ENCODE measurements around the gene SEMA5B. TPM values are rescaled to one million over a fixed set of nuclear protein-coding genes. Genes with fewer than 3 reads are reported as not detected.

Gene SEMA5B
- total and polyA plus RNA-seq, 2 of the 4 experiments (the other 2 are of a cell fraction), result not detected

GRCh38 chr3:123076496-123077418, 49.2 kb upstream of the SEMA5B start:
- in situ Hi-C loops (cut with MboI; ENCODE audit: low sequenced_read_pairs), result no loop called here
- dilution Hi-C loops (cut with HindIII; ENCODE audit: low sequenced_read_pairs, unreplicated experiment), result no loop called here

More at GRCh38 chr3:123076496-123077418, 49.2 kb upstream of the SEMA5B start:
- Histone ChIP-seq H3K18ac (ENCODE audit: low read depth, low read length) (no peak overlapping the region), H2AK9ac (replicated peaks; ENCODE audit: low read depth, low read length, poor library complexity) (no peak overlapping the region), H4K20me1 (ENCODE audit: insufficient read depth, low read length) (peaks cover 87% of the 10 kb centered on the region), H3K27me3 (ENCODE audit: control insufficient read depth, insufficient read depth, low read length) (peaks cover 5% of the 10 kb centered on the region), H3K4me1 (ENCODE audit: control insufficient read depth, insufficient read depth, low read length) (peaks cover 7% of the 10 kb centered on the region), H3K14ac (replicated peaks; ENCODE audit: low read depth, low read length) (no peak overlapping the region), H4K5ac (ENCODE audit: low read depth, low read length) (no peak overlapping the region), H3K4me3 (ENCODE audit: insufficient read depth, low read depth, low read length) (no peak overlapping the region), H2BK5ac (ENCODE audit: low read depth, low read length, poor library complexity, severe bottlenecking) (no peak overlapping the region), H3K36me3 (ENCODE audit: control insufficient read depth, insufficient read depth, low read length) (no peaks in the 10 kb centered on the region), H4K91ac (ENCODE audit: insufficient read depth, low read depth, low read length) (no peak overlapping the region), H3K4me2 (ENCODE audit: low read depth, low read length) (no peak overlapping the region), H3K9me1 (ENCODE audit: insufficient read depth, low read length) (peaks cover 17% of the 10 kb centered on the region; the same call in 1 of the 2 replicates), H4K8ac (ENCODE audit: low read depth in 2 of 2, low read length in 2 of 2) (no peak overlapping the region), H2BK15ac (ENCODE audit: low read depth, low read length) (no peak overlapping the region), H3K23ac (ENCODE audit: low read depth, low read length) (no peak overlapping the region), H3K4ac (ENCODE audit: low read depth, low read length) (no peak overlapping the region), H2BK20ac (ENCODE audit: low read depth, low read length) (no peak overlapping the region), H2BK120ac (ENCODE audit: low read depth, low read length) (no peak overlapping the region), H3K27ac (ENCODE audit: insufficient read depth, low read length) (no peak overlapping the region), H3K79me1 (ENCODE audit: low read depth in 1 of 2, low read length in 2 of 2) (peaks cover 34 to 74% of the 10 kb centered on the region in 2 experiments), H3K9ac (ENCODE audit: low read depth, low read length) (no peak overlapping the region), H3K9me3 (ENCODE audit: control insufficient read depth, insufficient read depth, low read length) (no peaks in the 10 kb centered on the region), H2AK5ac (ENCODE audit: low read depth, low read length) (no peak overlapping the region), H2AFZ (replicated peaks; ENCODE audit: low read length, poor library complexity) (no peak overlapping the region), H3K56ac (ENCODE audit: extremely low read depth, insufficient read depth, low read length) (no peak overlapping the region)
- no peak for ATAC-seq (ENCODE audit: low read depth)
- TF ChIP-seq FOS (IDR thresholded peaks at IDR 0.05; ENCODE audit: low read depth, low read length), result no peak
- TF ChIP-seq, protein P1, sequence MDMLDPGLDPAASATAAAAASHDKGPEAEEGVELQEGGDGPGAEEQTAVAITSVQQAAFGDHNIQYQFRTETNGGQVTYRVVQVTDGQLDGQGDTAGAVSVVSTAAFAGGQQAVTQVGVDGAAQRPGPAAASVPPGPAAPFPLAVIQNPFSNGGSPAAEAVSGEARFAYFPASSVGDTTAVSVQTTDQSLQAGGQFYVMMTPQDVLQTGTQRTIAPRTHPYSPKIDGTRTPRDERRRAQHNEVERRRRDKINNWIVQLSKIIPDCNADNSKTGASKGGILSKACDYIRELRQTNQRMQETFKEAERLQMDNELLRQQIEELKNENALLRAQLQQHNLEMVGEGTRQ (IDR thresholded peaks at IDR 0.05; ENCODE audit: low read depth, low read length), result no peak
- no peak for TF ChIP-seq CHD1 (IDR thresholded peaks at IDR 0.05; ENCODE audit: low read depth, low read length)
- no peak for TF ChIP-seq CEBPB (IDR thresholded peaks at IDR 0.05; ENCODE audit: low read depth, low read length)
- TF ChIP-seq RCOR1 (IDR thresholded peaks at IDR 0.05; ENCODE audit: insufficient replicate concordance, low read length), result no peak
- TF ChIP-seq, protein P2, sequence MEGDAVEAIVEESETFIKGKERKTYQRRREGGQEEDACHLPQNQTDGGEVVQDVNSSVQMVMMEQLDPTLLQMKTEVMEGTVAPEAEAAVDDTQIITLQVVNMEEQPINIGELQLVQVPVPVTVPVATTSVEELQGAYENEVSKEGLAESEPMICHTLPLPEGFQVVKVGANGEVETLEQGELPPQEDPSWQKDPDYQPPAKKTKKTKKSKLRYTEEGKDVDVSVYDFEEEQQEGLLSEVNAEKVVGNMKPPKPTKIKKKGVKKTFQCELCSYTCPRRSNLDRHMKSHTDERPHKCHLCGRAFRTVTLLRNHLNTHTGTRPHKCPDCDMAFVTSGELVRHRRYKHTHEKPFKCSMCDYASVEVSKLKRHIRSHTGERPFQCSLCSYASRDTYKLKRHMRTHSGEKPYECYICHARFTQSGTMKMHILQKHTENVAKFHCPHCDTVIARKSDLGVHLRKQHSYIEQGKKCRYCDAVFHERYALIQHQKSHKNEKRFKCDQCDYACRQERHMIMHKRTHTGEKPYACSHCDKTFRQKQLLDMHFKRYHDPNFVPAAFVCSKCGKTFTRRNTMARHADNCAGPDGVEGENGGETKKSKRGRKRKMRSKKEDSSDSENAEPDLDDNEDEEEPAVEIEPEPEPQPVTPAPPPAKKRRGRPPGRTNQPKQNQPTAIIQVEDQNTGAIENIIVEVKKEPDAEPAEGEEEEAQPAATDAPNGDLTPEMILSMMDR (conservative IDR thresholded peaks at IDR 0.05; ENCODE audit: low read depth, low read length), result no peak
- no peak for TF ChIP-seq RAD21 (IDR thresholded peaks at IDR 0.05; ENCODE audit: low read length)
- no peak for TF ChIP-seq MAZ (IDR thresholded peaks at IDR 0.05; ENCODE audit: borderline replicate concordance, low read depth, low read length)
- no peak for TF ChIP-seq SMC3 (IDR thresholded peaks at IDR 0.05; ENCODE audit: low read depth, low read length)
- TF ChIP-seq NFE2L2 (IDR thresholded peaks at IDR 0.05; ENCODE audit: low read depth, low read length), result no peak
- no peak for TF ChIP-seq BHLHE40 (IDR thresholded peaks at IDR 0.05; ENCODE audit: low read depth, low read length)
- no peak for TF ChIP-seq POLR2A (IDR thresholded peaks at IDR 0.05; ENCODE audit: low read depth, low read length)
- no peak for TF ChIP-seq MAFK (IDR thresholded peaks at IDR 0.05; ENCODE audit: low read depth, low read length)
- TF ChIP-seq ELK1 (IDR thresholded peaks at IDR 0.05; ENCODE audit: borderline replicate concordance, low read depth, low read length), result no peak
- intact Hi-C loops (cut with micrococcal nuclease), result no loop called here
- ChIA-PET CTCF (interaction anchor here (0.6 kb wide), 1 partner anchor 56 kb away, joined by 3 read pairs; no protein-coding TSS in a partner anchor), POLR2A (ENCODE audit: unreplicated experiment) (no interaction called here)
- 100% methylated on average over 1 of the region's 6 CpGs; no CpG with 5 or more reads in 1 of the 2 experiments for WGBS, 2 experiments (ENCODE audit: extremely low coverage in 2 of 2, insufficient read length in 1 of 2)
- DNase-seq, result no peak
- BruUV-seq (replicated peaks), result no TSS peak

Measured in IMR-90 (cell line).